SK-N-SH (cell line): ENCODE results near the gene PLEKHM2. TPM values are rescaled to one million over a fixed set of nuclear protein-coding genes. Genes with fewer than 3 reads are reported as not detected.

Experiments used
- CTCF ChIA-PET: fragments of 300-600, 350-600 bp; formaldehyde crosslinking; extraction: SDS; loops from one replicate; lab custom pipeline; 2021; lab: Yijun Ruan, JAX
- POLR2A ChIA-PET: fragments of 350-600 bp; sonication (Branson Sonifier 250); formaldehyde crosslinking; extraction: SDS; loops from one replicate; lab custom pipeline; 2020; ENCODE audit warnings: antibody characterized with exemption, inconsistent platforms; lab: Yijun Ruan, JAX
- DNase-seq: peaks from one replicate; pipeline ENCODE4 v3.0.0; 2012
- H2AFZ ChIP-seq: fragments of 200-600 bp; sonication (generic); 2 replicates; pipeline ENCODE4 v1.8.1; 2016; ENCODE audit warnings: antibody characterized with exemption, mild to moderate bottlenecking, low read depth
- H3F3A ChIP-seq: fragments of 200-600 bp; sonication (generic); replicated peaks from 2 replicates; pipeline ENCODE3; 2016; ENCODE audit warnings: antibody characterized with exemption, mild to moderate bottlenecking; ENCODE audit not compliant: insufficient read depth
- H3K27ac ChIP-seq, 2 experiments: fragments of 200-500 bp in 1 of 2; fragments of 200-600 bp in 1 of 2; sonication (Bioruptor generic) in 1 of 2; sonication (generic), shearing (Covaris generic) in 1 of 2; 2 replicates each; pipeline versions ENCODE4 v1.5.1 to v1.6.1; 2014 to 2016; ENCODE audit warnings: low read depth in 2 of 2, inconsistent platforms in 1 of 2, low read length in 1 of 2, mild to moderate bottlenecking in 1 of 2, mixed read lengths in 1 of 2
- H3K27me3 ChIP-seq: fragments of 200-600 bp; sonication (generic), shearing (Covaris generic); 2 replicates; pipeline ENCODE4 v1.6.1; 2016; ENCODE audit warnings: mixed run types; ENCODE audit not compliant: insufficient read depth
- H3K36me3 ChIP-seq, 2 experiments: fragments of 200-500 bp in 1 of 2; fragments of 200-600 bp in 1 of 2; sonication (Bioruptor generic) in 1 of 2; sonication (generic) in 1 of 2; replicated peaks in 1 of 2; 2 replicates each; pipeline versions ENCODE3 to v1.5.1; 2014 to 2016; ENCODE audit warnings: low read length in 1 of 2, mild to moderate bottlenecking in 1 of 2; ENCODE audit not compliant: insufficient read depth in 2 of 2, control insufficient read depth in 1 of 2
- H3K4me1 ChIP-seq, 2 experiments: fragments of 200-500 bp in 1 of 2; fragments of 200-600 bp in 1 of 2; sonication (Bioruptor generic) in 1 of 2; sonication (generic), shearing (Covaris generic) in 1 of 2; 2 replicates each; pipeline versions ENCODE4 v1.5.1 to v1.6.1; 2014 to 2016; ENCODE audit warnings: low read depth in 1 of 2, low read length in 1 of 2, mixed run types in 1 of 2; ENCODE audit not compliant: insufficient read depth in 2 of 2, control insufficient read depth in 1 of 2
- H3K4me2 ChIP-seq: fragments of 200-600 bp; sonication (generic), shearing (Covaris generic); 2 replicates; pipeline ENCODE4 v1.6.1; 2017; ENCODE audit warnings: mixed run types
- H3K4me3 ChIP-seq, 2 experiments: fragments of 200-500 bp in 1 of 2; fragments of 200-600 bp in 1 of 2; sonication (Bioruptor generic) in 1 of 2; sonication (generic), shearing (Covaris generic) in 1 of 2; 2 replicates each; pipeline versions ENCODE4 v1.5.1 to v1.8.1; 2014 to 2016; ENCODE audit warnings: low read depth in 2 of 2, inconsistent platforms in 1 of 2, low read length in 1 of 2, mild to moderate bottlenecking in 1 of 2, mixed read lengths in 1 of 2, moderate library complexity in 1 of 2
- H3K79me2 ChIP-seq: fragments of 200-600 bp; sonication (generic); 2 replicates; pipeline ENCODE4 v1.8.1; 2017; ENCODE audit warnings: mild to moderate bottlenecking; ENCODE audit not compliant: insufficient read depth
- H3K9ac ChIP-seq: fragments of 200-600 bp; sonication (generic); 2 replicates; pipeline ENCODE4 v1.6.1; 2017; ENCODE audit warnings: mixed run types
- H3K9me2 ChIP-seq: fragments of 200-600 bp; sonication (generic); 2 replicates; pipeline ENCODE4 v1.6.1; 2017; ENCODE audit warnings: mixed run types
- H3K9me3 ChIP-seq: fragments of 200-600 bp; sonication (generic); 2 replicates; pipeline ENCODE4 v1.6.1; 2017; ENCODE audit warnings: mixed run types, mild to moderate bottlenecking, moderate library complexity
- H4K20me1 ChIP-seq: fragments of 200-600 bp; sonication (generic); 2 replicates; pipeline ENCODE4 v1.6.1; 2017; ENCODE audit warnings: mild to moderate bottlenecking, mixed run types; ENCODE audit not compliant: insufficient read depth
- ELF1 ChIP-seq: IDR thresholded peaks from 2 replicates; pipeline ENCODE4 v1.4.0; 2012
- EP300 ChIP-seq, 2 experiments: IDR thresholded peaks; 2 replicates each; pipeline versions ENCODE4 v1.4.0 to v1.6.1; 2012; ENCODE audit warnings: borderline replicate concordance in 1 of 2, low read depth in 1 of 2, low read length in 1 of 2
- GABPA ChIP-seq: IDR thresholded peaks from 2 replicates; pipeline ENCODE4 v1.4.0; 2012; ENCODE audit warnings: low read depth, mild to moderate bottlenecking
- GATA2 ChIP-seq: sonication (generic); formaldehyde crosslinking; IDR thresholded peaks from 2 replicates; pipeline ENCODE4 v1.5.0; 2020; ENCODE audit warnings: mild to moderate bottlenecking, missing genetic modification reagents
- TCF12 ChIP-seq: IDR thresholded peaks from 2 replicates; pipeline ENCODE4 v1.4.0; 2012
- YY1 ChIP-seq: IDR thresholded peaks from 2 replicates; pipeline ENCODE4 v1.4.0; 2012; ENCODE audit warnings: low read depth, mild to moderate bottlenecking
- WGBS: methylation state at CpG from one replicate; pipeline ENCODE4 v1.1.6; 2017; ENCODE audit warnings: low lambda C conversion rate; 5-methylcytosine and 5-hydroxymethylcytosine counted together
- polyA plus RNA-seq, 3 experiments: library from polyadenylated mRNA; depleted of rRNA; stranded (reverse); fragments of >200 nt; gene quantifications; 2 replicates each; pipeline ENCODE4 v1.2.3, GENCODE V29; 2012
- TF ChIP-seq, protein P1 (sequence below): fragments of 200-600 bp; sonication (generic); IDR thresholded peaks from 2 replicates; pipeline ENCODE4 v1.6.1; 2017; ENCODE audit warnings: antibody characterized with exemption, mild to moderate bottlenecking, moderate library complexity
- TF ChIP-seq, protein P2 (sequence below): IDR thresholded peaks from 2 replicates; pipeline ENCODE4 v1.6.1; 2012; ENCODE audit warnings: mild to moderate bottlenecking, low read depth, low read length, moderate library complexity

PLEKHM2 gene
- polyA plus RNA-seq, 1 of the 3 experiments (the other 2 are of a cell fraction): 38.9 TPM

DNA sequence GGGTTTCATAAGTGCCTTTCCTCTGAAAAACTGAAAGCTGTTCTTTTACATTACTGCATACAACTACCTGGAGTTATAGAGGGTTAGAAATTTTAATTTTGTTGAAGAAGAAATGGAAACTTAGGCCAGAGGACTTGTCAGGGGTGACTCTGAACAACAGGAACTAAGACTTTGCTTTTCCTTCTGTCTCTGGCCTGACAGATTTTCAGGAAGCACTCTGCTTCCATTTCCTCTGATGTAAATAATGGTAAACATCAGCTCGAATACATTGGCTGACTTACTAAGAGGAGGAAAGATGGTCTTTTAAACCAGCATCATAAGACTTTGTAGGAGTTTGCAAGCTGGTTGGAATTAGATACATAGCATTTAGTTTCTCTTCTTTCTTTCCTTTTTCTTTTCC is 27.1 kb upstream of the PLEKHM2 start:
- H3K27ac ChIP-seq: no peak overlapping the region
- no peaks in the 10 kb centered on the region for H3K4me1 ChIP-seq
- no peak overlapping the region for H3K4me2 ChIP-seq
- POLR2A ChIA-PET: no interaction called here
- no peaks in the 10 kb centered on the region for H4K20me1 ChIP-seq
- no peaks in the 10 kb centered on the region for H3K9me2 ChIP-seq
- peaks cover 5% of the 10 kb centered on the region for H3F3A ChIP-seq
- H3K27me3 ChIP-seq: no peaks in the 10 kb centered on the region
- no peak for DNase-seq
- no peaks in the 10 kb centered on the region for H3K9me3 ChIP-seq
- no peak for TF ChIP-seq YY1
- TF ChIP-seq ELF1: no peak
- TF ChIP-seq TCF12: no peak
- TF ChIP-seq, protein P1, sequence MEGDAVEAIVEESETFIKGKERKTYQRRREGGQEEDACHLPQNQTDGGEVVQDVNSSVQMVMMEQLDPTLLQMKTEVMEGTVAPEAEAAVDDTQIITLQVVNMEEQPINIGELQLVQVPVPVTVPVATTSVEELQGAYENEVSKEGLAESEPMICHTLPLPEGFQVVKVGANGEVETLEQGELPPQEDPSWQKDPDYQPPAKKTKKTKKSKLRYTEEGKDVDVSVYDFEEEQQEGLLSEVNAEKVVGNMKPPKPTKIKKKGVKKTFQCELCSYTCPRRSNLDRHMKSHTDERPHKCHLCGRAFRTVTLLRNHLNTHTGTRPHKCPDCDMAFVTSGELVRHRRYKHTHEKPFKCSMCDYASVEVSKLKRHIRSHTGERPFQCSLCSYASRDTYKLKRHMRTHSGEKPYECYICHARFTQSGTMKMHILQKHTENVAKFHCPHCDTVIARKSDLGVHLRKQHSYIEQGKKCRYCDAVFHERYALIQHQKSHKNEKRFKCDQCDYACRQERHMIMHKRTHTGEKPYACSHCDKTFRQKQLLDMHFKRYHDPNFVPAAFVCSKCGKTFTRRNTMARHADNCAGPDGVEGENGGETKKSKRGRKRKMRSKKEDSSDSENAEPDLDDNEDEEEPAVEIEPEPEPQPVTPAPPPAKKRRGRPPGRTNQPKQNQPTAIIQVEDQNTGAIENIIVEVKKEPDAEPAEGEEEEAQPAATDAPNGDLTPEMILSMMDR: no peak
- TF ChIP-seq, protein P2, sequence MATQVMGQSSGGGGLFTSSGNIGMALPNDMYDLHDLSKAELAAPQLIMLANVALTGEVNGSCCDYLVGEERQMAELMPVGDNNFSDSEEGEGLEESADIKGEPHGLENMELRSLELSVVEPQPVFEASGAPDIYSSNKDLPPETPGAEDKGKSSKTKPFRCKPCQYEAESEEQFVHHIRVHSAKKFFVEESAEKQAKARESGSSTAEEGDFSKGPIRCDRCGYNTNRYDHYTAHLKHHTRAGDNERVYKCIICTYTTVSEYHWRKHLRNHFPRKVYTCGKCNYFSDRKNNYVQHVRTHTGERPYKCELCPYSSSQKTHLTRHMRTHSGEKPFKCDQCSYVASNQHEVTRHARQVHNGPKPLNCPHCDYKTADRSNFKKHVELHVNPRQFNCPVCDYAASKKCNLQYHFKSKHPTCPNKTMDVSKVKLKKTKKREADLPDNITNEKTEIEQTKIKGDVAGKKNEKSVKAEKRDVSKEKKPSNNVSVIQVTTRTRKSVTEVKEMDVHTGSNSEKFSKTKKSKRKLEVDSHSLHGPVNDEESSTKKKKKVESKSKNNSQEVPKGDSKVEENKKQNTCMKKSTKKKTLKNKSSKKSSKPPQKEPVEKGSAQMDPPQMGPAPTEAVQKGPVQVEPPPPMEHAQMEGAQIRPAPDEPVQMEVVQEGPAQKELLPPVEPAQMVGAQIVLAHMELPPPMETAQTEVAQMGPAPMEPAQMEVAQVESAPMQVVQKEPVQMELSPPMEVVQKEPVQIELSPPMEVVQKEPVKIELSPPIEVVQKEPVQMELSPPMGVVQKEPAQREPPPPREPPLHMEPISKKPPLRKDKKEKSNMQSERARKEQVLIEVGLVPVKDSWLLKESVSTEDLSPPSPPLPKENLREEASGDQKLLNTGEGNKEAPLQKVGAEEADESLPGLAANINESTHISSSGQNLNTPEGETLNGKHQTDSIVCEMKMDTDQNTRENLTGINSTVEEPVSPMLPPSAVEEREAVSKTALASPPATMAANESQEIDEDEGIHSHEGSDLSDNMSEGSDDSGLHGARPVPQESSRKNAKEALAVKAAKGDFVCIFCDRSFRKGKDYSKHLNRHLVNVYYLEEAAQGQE: no peak
- no peak for TF ChIP-seq GATA2 (CRISPR knock-in tag)
- no peak for TF ChIP-seq GABPA
- no peaks in the 10 kb centered on the region for H3K79me2 ChIP-seq
- 80% methylated on average over 1 of the region's 1 CpG for WGBS
- H2AFZ ChIP-seq: no peak overlapping the region
- no peak overlapping the region for H3K4me3 ChIP-seq
- H3K9ac ChIP-seq: no peak overlapping the region
- CTCF ChIA-PET: no interaction called here
- H3K36me3 ChIP-seq: peaks cover 55 to 64% of the 10 kb centered on the region in 2 experiments

GRCh38 chr1:15660151-15660550 is 24.0 kb upstream of the PLEKHM2 start:
- WGBS: 94% methylated on average over 3 of the region's 3 CpGs
- Histone ChIP-seq H3K4me2 (no peak overlapping the region), H3K27me3 (no peaks in the 10 kb centered on the region)

More at GRCh38 chr1:15660151-15660550, 24.0 kb upstream of the PLEKHM2 start:
- Histone ChIP-seq H3K27ac (no peak overlapping the region), H3K9me3 (no peaks in the 10 kb centered on the region), H3F3A (peaks cover 1% of the 10 kb centered on the region), H3K9me2 (no peaks in the 10 kb centered on the region), H3K4me3 (no peak overlapping the region), H3K9ac (no peak overlapping the region), H2AFZ (no peak overlapping the region), H4K20me1 (no peaks in the 10 kb centered on the region), H3K4me1 (no peaks in the 10 kb centered on the region), H3K36me3 (peaks cover 60 to 63% of the 10 kb centered on the region in 2 experiments), H3K79me2 (no peaks in the 10 kb centered on the region)
- no peak for DNase-seq
- ChIA-PET CTCF (no interaction called here), POLR2A (no interaction called here)
- no peak for TF ChIP-seq EP300 (IDR thresholded peaks at IDR 0.05; ENCODE audit: borderline replicate concordance in 1 of 2, low read depth in 1 of 2, low read length in 1 of 2)
- no peak for TF ChIP-seq GABPA
